HL-60 (cell line): ENCODE measurements around the gene EIF4G1.

ENCODE experiments used
- DNase-seq, 2 experiments: peaks; one replicate each; pipeline ENCODE4 v3.0.0-alpha.2; 2010 to 2020; ENCODE audit warnings: low read depth in 1 of 2, low spot score in 1 of 2
- H3K27ac ChIP-seq: fragments of 250-450 bp; sonication (Bioruptor Pico); replicated peaks from 2 replicates; pipeline ENCODE4 v1.5.1; 2020; ENCODE audit warnings: mild to moderate bottlenecking, moderate library complexity
- H3K27me3 ChIP-seq: fragments of 250-450 bp; sonication (Bioruptor Pico); 2 replicates; pipeline ENCODE4 v1.5.1; 2021; ENCODE audit warnings: mild to moderate bottlenecking, moderate library complexity; ENCODE audit not compliant: insufficient read depth, poor library complexity, severe bottlenecking
- H3K4me3 ChIP-seq: replicated peaks from 2 replicates; pipeline ENCODE4 v1.5.1; 2011; ENCODE audit warnings: mild to moderate bottlenecking, control low read depth, low read length; ENCODE audit not compliant: insufficient read depth
- GABPA ChIP-seq: IDR thresholded peaks from 2 replicates; pipeline ENCODE4 v1.6.1; 2012; ENCODE audit warnings: low read depth
- POLR2AphosphoS5 ChIP-seq: IDR thresholded peaks from 2 replicates; pipeline ENCODE4 v1.6.1; 2012; ENCODE audit warnings: low read depth
- SPI1 ChIP-seq: IDR thresholded peaks from 2 replicates; pipeline ENCODE4 v1.6.1; 2012; ENCODE audit warnings: low read depth, mild to moderate bottlenecking, borderline replicate concordance
- TF ChIP-seq, protein P1 (sequence below): IDR thresholded peaks from one replicate; pipeline ENCODE4 v1.5.1; 2011; ENCODE audit warnings: low read length, control low read depth, inconsistent platforms; ENCODE audit not compliant: insufficient read depth
- TF ChIP-seq, protein P2 (sequence below): IDR thresholded peaks from 2 replicates; pipeline ENCODE4 v1.6.1; 2012; ENCODE audit warnings: low read depth; ENCODE audit not compliant: insufficient replicate concordance

EIF4G1 gene

DNA sequence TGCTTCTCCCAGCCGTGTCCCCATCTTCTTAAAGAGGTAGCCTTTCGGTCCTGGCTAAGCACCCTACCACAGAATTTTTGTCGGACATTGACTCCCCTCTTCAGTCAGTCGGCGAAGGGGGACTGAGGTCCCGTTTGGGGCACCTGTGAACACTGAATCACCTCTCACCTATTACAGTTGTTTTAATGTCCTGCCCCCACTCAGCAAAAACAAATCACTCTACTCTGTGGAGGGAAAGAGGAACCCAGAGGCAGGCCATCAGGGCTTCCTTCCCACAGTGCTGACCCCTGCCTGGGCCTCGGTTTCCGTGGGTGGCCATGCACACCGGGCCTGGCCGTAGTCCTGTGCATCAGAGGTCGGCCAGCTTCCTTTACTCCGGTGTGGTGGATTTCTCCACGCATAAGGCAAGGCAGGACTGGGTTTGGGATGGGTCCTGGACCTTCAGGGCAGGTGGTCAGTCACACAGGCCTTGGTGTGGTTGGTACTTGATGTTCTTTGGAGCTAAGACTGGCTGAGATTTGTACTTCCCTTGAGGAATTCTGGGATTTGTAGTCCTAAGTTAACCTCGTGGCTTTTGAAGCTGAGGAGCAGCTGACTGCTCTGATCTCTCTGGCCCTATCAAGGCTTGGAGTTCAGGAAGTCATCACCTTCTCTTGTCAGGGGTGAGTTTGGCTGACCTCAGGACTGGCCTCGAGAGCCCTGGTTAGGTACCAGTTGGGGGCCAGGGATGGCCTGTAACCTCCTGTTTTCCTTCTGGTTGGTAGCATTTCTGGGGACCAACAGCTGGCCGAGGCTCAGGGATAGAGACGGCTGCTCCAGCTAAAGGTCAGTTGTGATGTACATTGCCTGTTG is 22.4 kb downstream of the EIF4G1 start:
- H3K4me3 ChIP-seq, result no peak overlapping the region; the same call in 1 of the 2 replicates

DNA sequence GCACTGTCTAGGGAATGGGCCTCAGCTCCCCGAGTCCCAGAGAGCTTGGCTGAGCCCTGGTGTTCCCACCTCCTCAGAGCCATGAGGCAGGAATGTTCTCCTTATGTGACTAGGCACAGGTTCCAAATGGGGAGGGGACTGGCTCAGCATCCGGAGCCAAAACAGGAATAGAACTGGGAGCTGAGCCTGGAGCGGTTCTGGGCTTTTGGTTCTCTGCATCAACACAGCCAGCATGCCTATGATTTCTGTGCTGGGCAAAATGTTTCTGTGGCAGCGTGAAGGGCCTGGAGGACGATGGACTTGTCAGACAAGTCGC is 23.0 kb downstream of the EIF4G1 start, which contains the start of gene FAM131A:
FAM131A (plus strand) TSS at position 202 of the 316 bp plus-strand sequence; CDS start at position 233, 31 bp downstream.
- TF ChIP-seq POLR2AphosphoS5, result no peak
- TF ChIP-seq GABPA, result no peak
- TF ChIP-seq, protein P1, sequence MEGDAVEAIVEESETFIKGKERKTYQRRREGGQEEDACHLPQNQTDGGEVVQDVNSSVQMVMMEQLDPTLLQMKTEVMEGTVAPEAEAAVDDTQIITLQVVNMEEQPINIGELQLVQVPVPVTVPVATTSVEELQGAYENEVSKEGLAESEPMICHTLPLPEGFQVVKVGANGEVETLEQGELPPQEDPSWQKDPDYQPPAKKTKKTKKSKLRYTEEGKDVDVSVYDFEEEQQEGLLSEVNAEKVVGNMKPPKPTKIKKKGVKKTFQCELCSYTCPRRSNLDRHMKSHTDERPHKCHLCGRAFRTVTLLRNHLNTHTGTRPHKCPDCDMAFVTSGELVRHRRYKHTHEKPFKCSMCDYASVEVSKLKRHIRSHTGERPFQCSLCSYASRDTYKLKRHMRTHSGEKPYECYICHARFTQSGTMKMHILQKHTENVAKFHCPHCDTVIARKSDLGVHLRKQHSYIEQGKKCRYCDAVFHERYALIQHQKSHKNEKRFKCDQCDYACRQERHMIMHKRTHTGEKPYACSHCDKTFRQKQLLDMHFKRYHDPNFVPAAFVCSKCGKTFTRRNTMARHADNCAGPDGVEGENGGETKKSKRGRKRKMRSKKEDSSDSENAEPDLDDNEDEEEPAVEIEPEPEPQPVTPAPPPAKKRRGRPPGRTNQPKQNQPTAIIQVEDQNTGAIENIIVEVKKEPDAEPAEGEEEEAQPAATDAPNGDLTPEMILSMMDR, result no peak
- TF ChIP-seq, protein P2, sequence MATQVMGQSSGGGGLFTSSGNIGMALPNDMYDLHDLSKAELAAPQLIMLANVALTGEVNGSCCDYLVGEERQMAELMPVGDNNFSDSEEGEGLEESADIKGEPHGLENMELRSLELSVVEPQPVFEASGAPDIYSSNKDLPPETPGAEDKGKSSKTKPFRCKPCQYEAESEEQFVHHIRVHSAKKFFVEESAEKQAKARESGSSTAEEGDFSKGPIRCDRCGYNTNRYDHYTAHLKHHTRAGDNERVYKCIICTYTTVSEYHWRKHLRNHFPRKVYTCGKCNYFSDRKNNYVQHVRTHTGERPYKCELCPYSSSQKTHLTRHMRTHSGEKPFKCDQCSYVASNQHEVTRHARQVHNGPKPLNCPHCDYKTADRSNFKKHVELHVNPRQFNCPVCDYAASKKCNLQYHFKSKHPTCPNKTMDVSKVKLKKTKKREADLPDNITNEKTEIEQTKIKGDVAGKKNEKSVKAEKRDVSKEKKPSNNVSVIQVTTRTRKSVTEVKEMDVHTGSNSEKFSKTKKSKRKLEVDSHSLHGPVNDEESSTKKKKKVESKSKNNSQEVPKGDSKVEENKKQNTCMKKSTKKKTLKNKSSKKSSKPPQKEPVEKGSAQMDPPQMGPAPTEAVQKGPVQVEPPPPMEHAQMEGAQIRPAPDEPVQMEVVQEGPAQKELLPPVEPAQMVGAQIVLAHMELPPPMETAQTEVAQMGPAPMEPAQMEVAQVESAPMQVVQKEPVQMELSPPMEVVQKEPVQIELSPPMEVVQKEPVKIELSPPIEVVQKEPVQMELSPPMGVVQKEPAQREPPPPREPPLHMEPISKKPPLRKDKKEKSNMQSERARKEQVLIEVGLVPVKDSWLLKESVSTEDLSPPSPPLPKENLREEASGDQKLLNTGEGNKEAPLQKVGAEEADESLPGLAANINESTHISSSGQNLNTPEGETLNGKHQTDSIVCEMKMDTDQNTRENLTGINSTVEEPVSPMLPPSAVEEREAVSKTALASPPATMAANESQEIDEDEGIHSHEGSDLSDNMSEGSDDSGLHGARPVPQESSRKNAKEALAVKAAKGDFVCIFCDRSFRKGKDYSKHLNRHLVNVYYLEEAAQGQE, result no peak
- TF ChIP-seq SPI1, result no peak
- DNase-seq, result no peak
- Histone ChIP-seq H3K27me3 (no peaks in the 10 kb centered on the region), H3K4me3 (no peak within 1 kb of the TSS), H3K27ac (no peak within 1 kb of the TSS)

More for the DNA sequence above, 22.4 kb downstream of the EIF4G1 start:
- H3K27ac ChIP-seq, result no peak overlapping the region
- DNase-seq, result no peak
- TF ChIP-seq, protein P1, result no peak
- TF ChIP-seq SPI1 (peak; percentile 14; the same call in 1 of the 2 replicates), GABPA (no peak)
- TF ChIP-seq, protein P2, result no peak
- no peaks in the 10 kb centered on the region for H3K27me3 ChIP-seq

DNA sequence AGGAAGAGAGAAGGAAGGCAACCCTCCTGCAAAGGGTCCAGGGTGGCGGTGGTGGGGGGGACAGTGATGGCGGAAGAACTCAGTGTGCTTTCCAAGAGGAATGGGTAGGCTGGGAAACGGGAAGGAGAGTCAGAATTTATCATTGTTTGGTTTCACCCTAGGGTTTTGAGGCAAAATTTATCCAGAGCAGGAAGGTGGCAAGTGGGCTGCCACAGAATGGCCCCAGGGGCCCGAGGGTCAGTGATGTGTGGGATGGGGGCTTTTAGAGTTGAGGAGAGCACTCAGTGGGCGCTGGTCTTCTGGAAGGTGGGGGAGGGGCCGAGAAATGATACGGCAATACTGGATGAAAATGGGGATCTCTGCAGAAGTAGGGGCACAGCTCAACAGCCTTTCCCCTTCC is 23.6 kb downstream of the EIF4G1 start:
- Histone ChIP-seq H3K27ac (no peak overlapping the region), H3K4me3 (no peak overlapping the region), H3K27me3 (no peaks in the 10 kb centered on the region)
- DNase-seq, result no peak
- TF ChIP-seq SPI1 (no peak), GABPA (no peak), POLR2AphosphoS5 (no peak)
- TF ChIP-seq, protein P1, result no peak
- TF ChIP-seq, protein P2, result no peak
